HG03280 (cell line): ENCODE data around the gene TRMT61B.

Experiments
- ATAC-seq: cut with Tn5 transposase; IDR thresholded peaks from one replicate; pipeline ENCODE4 v1.9.1; 2021; ENCODE audit warnings: mild to moderate bottlenecking, moderate library complexity; ENCODE audit not compliant: unreplicated experiment

TRMT61B gene

DNA sequence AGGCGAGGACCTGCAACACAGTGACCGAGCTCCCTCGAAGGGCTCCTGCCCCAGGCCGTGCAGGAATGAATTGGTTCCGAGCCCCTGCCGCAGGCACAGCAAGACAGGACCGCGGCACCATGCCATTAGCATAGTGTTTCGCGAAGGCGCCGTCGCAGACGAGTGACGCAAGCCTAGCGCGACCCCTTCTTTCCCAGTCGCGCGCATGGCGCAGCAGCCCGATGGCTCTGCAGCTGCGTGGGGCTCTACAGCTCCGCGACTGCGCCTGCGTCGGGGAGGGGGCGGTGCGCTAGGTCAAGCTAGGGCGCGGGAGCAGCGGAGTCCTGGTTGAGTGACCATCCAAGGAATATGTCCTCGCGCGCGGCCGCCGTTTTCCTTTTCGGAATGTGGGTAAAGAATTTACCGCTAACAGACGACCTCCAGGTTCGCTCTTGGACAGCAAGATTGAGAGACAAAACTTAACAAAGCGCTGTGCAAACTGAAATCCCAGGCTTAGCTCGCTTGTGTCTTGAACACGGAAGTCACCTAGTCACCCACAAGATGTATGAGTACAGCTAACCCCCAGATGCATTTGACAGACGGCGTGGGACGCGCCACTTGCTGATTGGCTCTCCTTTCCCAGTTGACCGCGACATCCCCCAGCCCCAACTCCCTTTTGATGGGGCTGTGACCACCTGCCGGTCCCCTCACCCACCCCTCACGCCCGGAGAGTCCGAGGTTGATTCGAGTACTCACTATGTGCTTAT, at the start of gene TRMT61B:
TRMT61B (minus strand) TSS at position 164 of the 746 bp plus-strand sequence; CDS start at position 132, 32 bp downstream.
- ATAC-seq, result peak; percentile 95

DNA sequence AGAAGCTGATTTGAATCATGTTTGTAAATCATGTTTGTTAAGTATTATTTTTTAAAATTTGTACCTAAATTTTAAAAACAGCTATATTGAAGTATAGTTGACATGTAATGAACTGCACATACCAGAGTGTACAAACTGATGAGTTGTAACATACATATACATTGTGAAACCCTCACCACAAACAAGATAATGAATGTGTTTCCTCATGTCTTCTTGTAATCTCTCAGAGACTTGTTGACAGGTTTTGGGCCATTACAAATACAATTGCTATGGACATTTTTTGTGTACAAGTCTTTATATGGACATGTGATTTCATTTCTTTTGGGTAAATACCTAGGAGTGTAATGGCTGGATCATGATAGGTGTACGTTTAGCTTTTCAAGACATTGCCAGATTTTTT, 45.8 kb upstream of the TRMT61B start:
- ATAC-seq, result no peak

DNA sequence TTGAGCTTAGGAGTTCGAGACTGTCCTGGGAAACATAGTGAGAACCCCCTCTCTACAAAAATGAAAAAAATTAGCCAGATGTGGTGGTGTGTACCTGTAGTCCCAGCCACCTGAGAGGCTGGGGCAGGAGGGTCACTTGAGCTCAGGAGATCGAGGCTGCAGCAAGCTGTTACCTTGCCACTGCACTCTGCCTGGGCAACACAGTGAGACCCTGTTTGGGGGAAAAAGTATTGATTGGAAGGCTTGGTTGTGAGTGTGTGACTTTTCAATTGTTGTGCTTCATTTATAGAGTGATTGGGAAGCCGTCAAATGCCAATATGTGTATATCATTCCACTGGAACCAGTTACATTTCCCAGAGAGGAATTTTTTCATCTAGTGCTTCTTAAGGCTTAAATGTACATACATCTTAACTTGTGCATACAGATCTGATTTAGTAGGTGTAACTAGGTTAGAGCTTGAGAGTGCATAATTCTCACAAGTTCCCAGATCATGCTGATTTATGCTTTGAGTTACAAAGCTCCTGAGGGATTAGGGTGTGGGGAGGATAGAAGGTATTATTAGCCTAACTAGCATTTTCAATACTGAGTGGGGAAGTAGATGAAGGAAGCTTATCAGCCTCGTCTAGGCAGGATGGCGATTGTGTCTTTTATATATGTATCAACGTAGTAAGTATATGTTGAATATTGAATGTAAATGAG, 39.7 kb upstream of the TRMT61B start:
- ATAC-seq, result no peak

DNA sequence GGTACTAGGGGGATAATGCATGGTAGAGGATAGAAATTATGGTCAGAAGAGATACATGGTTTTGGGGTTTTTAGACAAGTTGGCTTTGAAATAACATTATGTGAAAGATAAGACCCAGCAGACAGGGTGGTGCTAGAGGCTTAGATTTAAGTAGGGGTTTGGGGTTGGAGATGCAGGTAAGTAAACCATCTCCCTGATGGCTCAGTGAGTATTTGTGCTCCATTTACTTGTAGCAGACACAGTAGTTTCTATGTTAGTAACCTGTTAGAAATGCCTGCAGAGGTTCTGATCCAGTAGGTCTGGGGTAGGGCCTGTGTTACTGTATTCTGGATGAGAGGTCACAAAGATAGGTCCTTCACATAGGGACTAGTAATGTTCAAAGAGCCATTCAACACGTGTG, 38.1 kb upstream of the TRMT61B start:
- ATAC-seq, result no peak

DNA sequence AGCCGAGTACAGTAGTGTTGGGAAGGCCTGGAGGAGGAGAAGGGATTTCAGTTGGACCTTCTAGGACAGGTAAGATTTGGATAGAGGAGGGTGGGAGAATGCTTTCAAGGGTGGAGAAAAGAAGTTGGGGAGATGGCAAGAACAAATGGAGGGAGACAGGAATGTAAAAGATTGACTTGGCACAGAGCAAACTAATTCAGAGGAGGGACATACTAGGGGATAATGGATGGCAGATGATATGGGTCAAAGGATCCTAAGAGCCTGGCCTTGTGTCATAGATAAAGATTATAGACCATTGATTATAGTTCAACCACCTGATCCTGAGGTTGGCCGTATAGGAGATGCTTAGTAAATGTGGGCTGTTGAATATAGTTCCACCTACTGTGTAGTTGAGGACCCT, 36.7 kb upstream of the TRMT61B start:
- no peak for ATAC-seq

DNA sequence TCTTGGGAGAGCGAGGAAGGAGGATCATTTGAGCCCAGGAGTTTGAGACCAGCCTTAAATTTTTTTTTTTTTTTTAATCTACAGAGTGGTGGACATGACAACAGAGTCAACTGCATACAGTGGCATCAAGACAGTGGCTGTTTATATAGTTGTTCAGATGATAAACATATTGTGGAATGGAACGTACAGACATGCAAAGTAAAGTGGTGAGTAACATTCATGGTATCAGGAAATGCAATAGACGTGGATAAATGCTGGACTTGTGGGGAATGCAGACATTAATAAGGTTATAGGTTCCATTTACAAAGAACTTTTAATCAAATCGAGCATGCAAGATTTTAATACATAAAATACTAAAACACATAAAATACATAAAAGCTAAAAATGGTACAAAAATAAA, 36.3 kb upstream of the TRMT61B start:
- no peak for ATAC-seq

DNA sequence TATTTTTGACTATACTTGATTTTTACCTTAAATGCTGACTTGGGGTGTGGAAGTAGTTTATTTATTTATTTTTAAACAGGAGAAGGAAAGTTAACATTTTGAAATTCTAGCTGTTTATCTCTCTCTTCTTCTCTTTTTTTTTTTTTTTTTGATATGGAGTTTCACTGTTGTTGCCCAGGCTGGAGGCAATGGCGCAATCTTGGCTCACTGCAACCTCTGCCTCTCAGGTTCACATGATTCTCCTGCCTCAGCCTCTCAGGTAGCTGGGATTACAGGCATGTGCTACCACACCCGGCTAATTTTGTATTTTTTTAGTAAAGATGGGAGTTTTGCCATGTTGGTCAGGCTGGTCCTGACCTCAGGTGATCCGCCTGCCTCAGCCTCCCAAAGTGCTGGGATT, 35.4 kb upstream of the TRMT61B start:
- ATAC-seq, result no peak

DNA sequence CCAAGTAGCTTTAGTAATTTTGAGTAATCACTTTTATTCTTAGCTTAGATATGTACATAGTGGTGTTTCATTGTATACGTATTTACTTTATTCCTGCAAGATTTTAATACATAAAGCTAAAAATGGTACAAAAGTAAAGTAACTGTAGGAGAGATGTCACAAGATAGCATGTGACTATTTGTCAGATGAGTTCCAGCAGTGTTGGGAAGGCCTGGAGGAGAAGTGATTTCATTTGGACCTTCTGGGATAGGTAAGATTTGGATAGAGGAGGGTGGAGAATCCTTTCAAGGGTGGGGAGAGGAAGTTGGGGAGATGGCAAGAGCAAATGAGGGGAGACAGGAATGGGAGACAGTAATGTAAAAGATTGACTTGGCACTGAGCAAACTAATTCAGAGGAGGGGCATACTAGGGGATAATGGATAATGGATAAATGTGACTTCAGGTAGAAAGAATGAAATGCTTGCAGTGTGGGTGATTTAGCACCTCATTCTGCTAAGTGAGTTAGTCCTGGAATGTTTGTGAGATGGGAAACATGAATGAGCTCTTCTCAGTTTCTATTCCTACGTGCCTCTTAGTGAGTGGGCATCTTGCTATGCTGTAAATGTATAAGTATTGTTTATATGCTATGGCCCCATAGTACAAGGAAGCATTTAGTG, 34.8 kb upstream of the TRMT61B start:
- no peak for ATAC-seq

DNA sequence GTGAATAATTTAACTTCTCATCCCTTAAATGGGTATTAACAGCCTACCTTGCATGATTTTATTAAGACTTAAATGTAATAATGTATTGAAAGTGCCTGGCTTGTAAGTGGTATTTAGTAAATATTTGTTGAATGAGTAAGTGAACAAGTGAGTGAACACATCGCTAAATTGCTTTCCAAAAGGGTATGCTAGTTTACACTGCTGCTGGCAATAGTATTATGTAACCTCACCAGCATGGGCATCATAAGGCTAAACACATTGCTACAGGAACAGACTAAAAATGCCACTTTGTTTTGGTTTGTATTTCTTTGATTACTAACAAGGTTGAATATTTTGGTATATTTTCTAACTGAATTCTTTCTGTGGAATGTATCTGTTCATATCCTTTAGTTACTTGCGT, 34.2 kb upstream of the TRMT61B start:
- no peak for ATAC-seq

DNA sequence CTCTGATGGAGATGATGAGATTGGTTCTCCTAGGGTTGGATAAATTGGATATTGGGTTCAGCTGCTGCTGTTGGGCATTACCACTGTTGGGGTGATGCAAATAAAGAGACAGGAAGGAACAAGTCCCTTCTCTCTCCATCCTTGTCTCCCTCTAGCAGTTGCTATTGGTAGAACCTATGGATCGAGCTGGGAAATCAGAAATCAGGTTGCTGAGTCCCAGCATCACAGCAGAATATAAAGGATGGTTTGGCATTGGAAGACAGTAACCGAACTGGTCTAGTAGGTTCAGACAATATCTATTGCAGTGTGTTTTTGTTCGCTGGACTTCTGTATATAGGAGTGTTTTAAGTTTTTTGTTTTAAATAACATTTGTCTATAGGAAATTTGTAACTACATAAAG, 32.5 kb upstream of the TRMT61B start:
- no peak for ATAC-seq

DNA sequence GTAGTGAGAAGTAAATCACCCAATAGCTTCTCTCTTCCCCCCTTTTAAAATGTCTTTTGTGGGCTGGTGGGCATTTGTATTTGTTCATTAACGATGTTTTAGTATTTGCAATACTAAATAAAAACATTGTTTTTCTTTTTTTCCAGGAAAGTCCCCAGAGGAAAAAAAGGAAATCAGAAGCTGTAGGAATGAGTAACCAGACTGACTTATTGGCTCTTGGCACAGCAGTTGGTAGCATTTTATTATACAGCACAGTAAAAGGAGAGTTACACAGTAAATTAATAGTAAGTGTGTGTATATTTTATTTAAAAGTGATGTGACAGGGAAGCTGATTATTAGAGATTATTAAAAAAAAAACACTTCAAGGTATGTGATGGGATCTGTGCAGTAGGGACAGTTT, 31.7 kb upstream of the TRMT61B start:
- ATAC-seq, result no peak

DNA sequence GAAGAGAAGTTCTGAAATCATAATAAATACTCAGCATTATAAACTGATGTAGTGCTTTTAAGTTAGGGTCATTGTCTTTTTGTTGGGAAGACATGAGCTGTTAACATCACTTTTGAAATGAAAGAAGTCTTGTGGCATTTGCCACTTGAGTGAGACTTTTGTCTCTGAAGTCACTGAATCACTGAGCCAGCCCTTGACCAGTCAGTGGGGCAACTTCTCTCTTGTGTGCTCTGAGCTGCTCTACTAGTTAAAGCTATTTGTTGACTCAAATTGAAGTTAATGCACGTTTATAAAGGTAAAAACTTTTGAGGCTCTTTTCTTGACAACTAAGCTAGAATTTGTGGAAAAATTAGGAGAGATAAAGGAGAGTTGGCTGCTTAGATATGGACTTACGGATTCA, 31.1 kb upstream of the TRMT61B start:
- no peak for ATAC-seq

DNA sequence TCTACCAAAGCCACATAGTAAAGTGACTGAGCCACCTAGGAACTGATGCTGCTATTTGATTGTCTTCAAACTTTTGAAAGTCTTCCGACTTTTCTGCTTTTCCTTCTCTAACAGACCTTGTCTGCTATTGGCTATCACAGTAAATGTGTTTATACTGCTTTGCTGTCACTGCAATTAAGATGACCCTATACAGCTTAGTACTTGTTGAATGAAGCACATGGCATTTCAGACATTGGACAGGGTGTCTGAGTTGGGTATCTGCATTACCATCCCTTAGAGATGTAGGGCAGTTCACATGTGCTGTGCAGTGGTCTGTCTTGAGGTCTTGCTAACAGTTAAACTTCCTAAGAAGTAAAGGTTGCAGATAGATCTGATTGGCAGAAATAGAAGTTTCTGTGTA, 27.9 kb upstream of the TRMT61B start:
- no peak for ATAC-seq

DNA sequence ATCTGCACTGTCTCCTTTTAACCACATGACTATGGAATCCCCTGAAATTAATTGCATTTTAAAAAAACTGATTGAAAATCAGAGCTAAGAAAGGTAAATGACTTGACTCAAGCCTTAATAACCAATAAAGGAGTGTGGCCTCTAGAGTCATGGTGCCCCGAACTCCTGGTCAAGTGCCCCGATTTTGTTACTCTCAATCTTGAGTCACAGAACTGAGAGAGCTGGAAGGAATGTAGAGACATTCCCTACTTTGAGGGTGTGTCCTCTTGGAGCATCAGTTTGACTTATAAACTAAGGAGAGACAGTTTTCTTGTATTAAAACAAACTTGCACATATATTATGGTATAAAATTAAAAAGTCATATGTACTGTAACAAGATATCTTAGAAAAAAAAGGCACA, 26.8 kb upstream of the TRMT61B start:
- no peak for ATAC-seq

DNA sequence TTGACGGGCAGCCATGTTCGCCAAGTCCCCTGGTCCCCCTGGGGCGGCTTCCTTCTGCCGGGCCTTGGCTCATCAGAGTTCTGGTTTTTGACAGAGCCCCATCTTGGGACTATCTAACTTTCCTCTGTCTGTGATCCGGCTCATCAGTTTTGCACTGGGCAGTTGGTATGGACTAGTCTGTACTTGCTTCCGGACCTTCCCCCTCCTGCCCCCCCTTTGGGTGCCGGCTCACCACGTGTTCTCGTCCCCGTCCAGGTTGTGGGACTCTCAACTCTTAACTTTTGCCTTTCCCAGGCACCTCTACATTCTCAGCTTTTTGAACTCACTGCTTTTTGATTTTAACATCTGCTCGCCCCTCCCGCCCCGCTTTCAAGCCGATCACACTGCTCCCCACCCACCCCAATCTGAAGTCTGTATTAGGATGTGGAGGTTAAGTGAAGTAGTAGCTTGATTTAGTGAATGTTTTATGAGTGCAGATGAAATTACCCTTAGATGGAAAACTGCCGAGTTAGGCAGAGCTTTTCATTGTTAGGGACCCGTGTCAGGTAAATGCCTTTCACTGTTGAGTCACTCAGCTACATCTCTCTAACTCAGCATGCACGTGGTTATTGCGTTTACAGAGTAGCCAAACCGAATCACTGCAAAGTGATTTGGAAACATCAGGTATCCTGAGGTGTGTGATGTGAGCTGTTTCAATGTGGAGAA, 25.2 kb upstream of the TRMT61B start:
- peak; percentile 32 for ATAC-seq

DNA sequence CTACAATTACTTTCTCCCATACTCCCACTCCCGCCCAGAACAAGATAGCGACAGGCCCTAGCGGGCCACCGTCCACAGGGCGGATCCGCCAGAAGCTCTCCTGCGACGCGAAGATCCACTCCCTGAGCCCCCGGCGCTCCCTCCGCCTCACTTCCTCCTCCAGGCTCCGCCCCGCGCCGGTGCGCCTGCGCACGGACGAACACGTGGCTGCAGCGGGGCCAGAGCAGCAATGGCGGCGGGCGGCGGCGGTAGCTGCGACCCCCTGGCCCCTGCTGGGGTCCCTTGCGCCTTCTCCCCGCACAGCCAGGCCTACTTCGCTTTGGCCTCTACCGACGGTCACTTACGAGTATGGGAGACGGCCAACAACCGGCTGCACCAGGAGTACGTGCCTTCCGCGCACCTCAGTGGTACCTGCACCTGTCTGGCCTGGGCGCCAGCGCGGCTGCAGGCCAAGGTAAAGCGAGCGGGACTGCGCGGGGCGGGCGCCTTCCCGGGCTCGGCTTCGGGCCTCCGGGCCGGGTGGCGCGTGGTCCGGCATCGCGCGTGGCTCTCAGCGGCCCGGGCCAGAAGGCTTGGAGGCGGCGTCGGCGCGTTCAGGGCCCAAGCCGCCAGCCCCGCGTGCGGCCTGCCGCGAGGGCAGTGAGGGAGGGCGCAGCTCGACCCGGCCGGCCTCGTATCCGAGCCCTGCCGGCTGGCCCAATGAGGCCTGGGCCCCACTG, 24.5 kb upstream of the TRMT61B start, which contains the start of gene WDR43:
WDR43 (plus strand) TSS at position 198 of the 719 bp plus-strand sequence; CDS start at position 230, 32 bp downstream.
- ATAC-seq, result peak; percentile 87

DNA sequence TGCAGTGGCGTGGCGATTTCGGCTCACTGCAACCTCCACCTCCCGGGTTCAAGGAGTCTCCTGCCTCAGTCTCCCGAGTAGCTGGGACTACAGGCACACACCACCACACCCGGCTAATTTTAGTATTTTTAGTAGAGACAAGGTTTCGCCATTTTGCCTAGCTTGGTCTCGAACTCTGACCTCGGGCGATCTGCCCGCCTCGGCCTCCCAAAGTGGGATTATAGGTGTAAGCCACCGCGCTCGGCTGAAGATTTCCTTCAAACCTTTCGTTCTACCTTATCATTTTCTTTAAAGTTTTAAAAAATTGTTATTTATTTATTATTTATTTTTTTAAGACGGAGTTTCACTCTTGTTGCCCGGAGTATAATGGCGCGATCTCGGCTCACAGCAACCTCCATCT, 23.4 kb upstream of the TRMT61B start:
- no peak for ATAC-seq

DNA sequence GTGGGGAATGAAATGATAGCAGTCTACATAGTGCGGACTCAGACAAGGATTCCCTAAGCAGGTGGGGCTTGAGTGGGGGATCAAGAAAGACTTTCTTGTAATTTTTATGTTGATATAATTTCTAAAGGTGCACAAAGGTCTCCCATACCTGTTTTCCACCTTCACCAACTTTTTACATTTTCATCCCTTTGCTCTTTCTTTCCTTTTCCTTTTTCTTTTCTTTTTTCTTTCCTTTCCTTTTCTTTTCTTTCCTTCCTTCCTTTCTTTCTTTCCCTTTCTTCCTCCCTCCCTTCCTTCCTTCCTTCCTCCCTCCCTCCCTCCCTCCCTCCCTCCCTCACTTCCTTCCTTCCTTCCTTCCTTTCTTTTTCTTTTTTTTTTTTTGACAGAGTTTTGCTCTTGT, 10.1 kb upstream of the TRMT61B start:
- no peak for ATAC-seq

DNA sequence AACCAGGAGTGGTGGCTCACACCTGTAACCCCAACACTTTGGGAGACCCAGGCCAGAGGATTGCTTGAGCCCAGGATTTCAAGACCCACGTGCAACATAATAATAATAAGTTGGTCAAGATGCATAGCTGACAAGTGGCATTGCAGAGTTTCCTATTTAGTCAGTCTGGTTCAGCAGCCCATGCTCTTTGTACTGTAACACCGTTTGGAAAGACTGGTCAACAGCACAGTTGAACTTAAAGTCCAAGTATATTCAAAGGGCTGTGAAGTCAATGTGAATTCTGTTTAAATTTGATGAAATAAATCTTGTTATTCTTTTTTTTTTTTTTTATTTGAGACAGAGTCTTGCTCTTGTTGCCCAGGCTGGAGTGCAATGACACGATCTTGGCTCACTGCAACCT, 1.5 kb upstream of the TRMT61B start:
- ATAC-seq, result no peak

DNA sequence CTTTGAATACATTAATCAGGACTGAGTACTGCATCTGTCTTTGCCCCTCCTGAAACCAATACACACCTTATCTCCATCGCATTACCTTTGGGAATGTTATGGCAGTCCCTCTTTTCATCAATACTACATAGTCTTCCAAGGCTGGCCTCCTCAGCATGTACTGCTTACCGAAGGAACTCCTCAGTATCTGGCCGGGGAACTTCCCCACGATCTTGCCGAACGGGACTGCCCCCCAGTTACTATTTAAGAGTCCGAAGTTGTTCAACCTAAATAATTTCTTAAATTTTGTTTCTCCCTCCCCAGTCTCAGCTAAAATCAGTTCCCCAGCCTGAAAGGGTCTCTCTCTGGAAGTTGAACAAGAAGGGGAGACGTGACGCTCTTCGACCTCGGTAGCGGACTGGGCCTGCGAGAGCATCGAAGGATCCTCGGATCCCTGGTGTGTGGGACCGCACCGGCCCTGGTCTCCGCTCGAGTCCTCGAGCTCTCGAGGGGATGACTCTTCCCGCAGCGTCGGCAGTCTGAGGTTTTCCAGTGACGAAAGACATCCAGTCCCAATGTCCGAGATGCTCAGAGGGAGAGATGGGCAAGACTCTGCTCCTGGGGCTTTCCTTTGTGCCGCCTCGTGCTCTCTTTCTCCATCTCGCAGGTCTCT, 489 bp downstream of the TRMT61B start:
- ATAC-seq, result peak; percentile 18
